B cell (primary cell): ENCODE measurements around the gene OXGR1. TPM values are rescaled to one million over a fixed set of nuclear protein-coding genes. Genes with fewer than 3 reads are reported as not detected.

Experiments
- ATAC-seq: fragments of 200-7000 bp; cut with Tn5 transposase; one replicate; pipeline ENCODE4 v1.10.0; 2021; ENCODE audit warnings: low read depth, mild to moderate bottlenecking, moderate number of reproducible peaks, moderate library complexity
- CTCF ChIA-PET: fragments of 350-600 bp; sonication (Branson Sonifier 250); formaldehyde crosslinking; loops from one replicate; lab custom pipeline; 2021; ENCODE audit warnings: antibody characterized with exemption, inconsistent platforms; lab: Charles Lee
- POLR2A ChIA-PET: fragments of 350-600 bp; sonication (Branson Sonifier 250); formaldehyde crosslinking; loops from one replicate; lab custom pipeline; 2021; ENCODE audit warnings: antibody characterized with exemption; lab: Charles Lee
- DNase-seq: peaks from one replicate; pipeline ENCODE4 v3.0.0; 2013
- H2AFZ ChIP-seq: 2 replicates; pipeline ENCODE4 v1.6.1; 2012; ENCODE audit warnings: mild to moderate bottlenecking, low read depth, low read length; ENCODE audit not compliant: insufficient read depth, poor library complexity, severe bottlenecking
- H3K27ac ChIP-seq, 2 donors: 1 replicate in 1 of 2; 2 replicates in 1 of 2; pipeline ENCODE4 v1.5.1; 2012 to 2013; ENCODE audit warnings: low read length in 2 of 2, mild to moderate bottlenecking in 2 of 2, moderate library complexity in 1 of 2
- H3K27me3 ChIP-seq, 4 experiments: fragments of 200-600 bp in 1 of 4; sonication (generic) in 1 of 4; replicated peaks in 1 of 4; 1 replicate in 2 of 4; 2 replicates in 2 of 4; pipeline versions ENCODE4 v1.6.1 to v1.7.0; 2013 to 2016; ENCODE audit warnings: low read length in 3 of 4, mild to moderate bottlenecking in 2 of 4, mixed read lengths in 1 of 4, moderate library complexity in 1 of 4; ENCODE audit not compliant: insufficient read depth in 4 of 4, control insufficient read depth in 3 of 4; ENCODE audit errors: control extremely low read depth in 1 of 4
- H3K36me3 ChIP-seq, 2 experiments: replicated peaks in 1 of 2; 1 replicate in 1 of 2; 2 replicates in 1 of 2; pipeline versions ENCODE4 v1.6.1 to v1.7.1; 2013; ENCODE audit warnings: low read length in 1 of 2; ENCODE audit not compliant: insufficient read depth in 2 of 2, control insufficient read depth in 1 of 2; ENCODE audit errors: control extremely low read depth in 1 of 2, extremely low read depth in 1 of 2
- H3K4me1 ChIP-seq, 2 donors: fragments of 200-600 bp in 1 of 2; sonication (generic) in 1 of 2; 1 replicate in 1 of 2; 2 replicates in 1 of 2; pipeline versions ENCODE4 v1.5.1 to v1.6.1; 2013 to 2017; ENCODE audit warnings: low read length in 2 of 2; ENCODE audit not compliant: control insufficient read depth in 2 of 2, insufficient read depth in 2 of 2
- H3K4me2 ChIP-seq: replicated peaks from 2 replicates; pipeline ENCODE3; 2012; ENCODE audit warnings: mild to moderate bottlenecking, low read depth, low read length; ENCODE audit not compliant: poor library complexity, severe bottlenecking
- H3K4me3 ChIP-seq, 5 experiments: fragments of 200-600 bp in 1 of 5; sonication (generic) in 1 of 5; 1 replicate in 3 of 5; 2 replicates in 2 of 5; pipeline versions ENCODE4 v1.5.1 to v1.7.0; 2011 to 2016; ENCODE audit warnings: low read length in 4 of 5, mild to moderate bottlenecking in 4 of 5, low read depth in 2 of 5, control low read depth in 1 of 5, moderate library complexity in 1 of 5; ENCODE audit not compliant: insufficient read depth in 1 of 5; ENCODE audit errors: control extremely low read depth in 1 of 5, extremely low read depth in 1 of 5
- H3K79me2 ChIP-seq: fragments of 200-600 bp; sonication (generic); one replicate; pipeline ENCODE4 v1.6.0; 2016; ENCODE audit warnings: low read length; ENCODE audit not compliant: control insufficient read depth, insufficient read depth
- H3K9ac ChIP-seq: fragments of 200-600 bp; sonication (generic); 2 replicates; pipeline ENCODE4 v1.6.1; 2017; ENCODE audit warnings: mild to moderate bottlenecking, low read length, moderate library complexity
- H3K9me3 ChIP-seq, 3 donors: one replicate each; pipeline versions ENCODE4 v1.6.1 to v1.7.1; 2013; ENCODE audit warnings: low read length in 2 of 3; ENCODE audit not compliant: control insufficient read depth in 2 of 3, insufficient read depth in 1 of 3; ENCODE audit errors: control extremely low read depth in 1 of 3
- H4K20me1 ChIP-seq: 2 replicates; pipeline ENCODE4 v1.6.0; 2012; ENCODE audit warnings: mild to moderate bottlenecking, low read length; ENCODE audit not compliant: insufficient read depth, control insufficient read depth, poor library complexity, severe bottlenecking
- H3K27ac Mint-ChIP-seq: one replicate; pipeline ENCODE4 v1.8.0; 2021; ENCODE audit warnings: mixed read lengths
- H3K27me3 Mint-ChIP-seq: one replicate; pipeline ENCODE4 v1.8.0; 2021; ENCODE audit warnings: mixed read lengths
- H3K4me1 Mint-ChIP-seq: one replicate; pipeline ENCODE4 v1.8.0; 2021; ENCODE audit warnings: mixed read lengths
- H3K4me3 Mint-ChIP-seq: one replicate; pipeline ENCODE4 v1.8.0; 2021; ENCODE audit warnings: mixed read lengths
- H3K9me3 Mint-ChIP-seq: one replicate; pipeline ENCODE4 v1.8.0; 2022; ENCODE audit warnings: mixed read lengths; ENCODE audit not compliant: insufficient read depth
- CTCF ChIP-seq: fragments of 200-600 bp; IDR thresholded peaks from one replicate; pipeline ENCODE4 v1.8.0; 2022; ENCODE audit warnings: antibody characterized with exemption, mild to moderate bottlenecking
- EZH2 ChIP-seq: IDR thresholded peaks from 2 replicates; pipeline ENCODE4 v1.6.1; 2012; ENCODE audit warnings: borderline replicate concordance, low read depth, mild to moderate bottlenecking, moderate library complexity, low read length; ENCODE audit not compliant: insufficient read depth, poor library complexity, severe bottlenecking
- WGBS: methylation state at CpG from one replicate; pipeline ENCODE4 v1.1.5; 2013; ENCODE audit warnings: missing lambda C conversion rate; ENCODE audit not compliant: insufficient coverage; 5-methylcytosine and 5-hydroxymethylcytosine counted together
- intact Hi-C: fragments of 100-400 bp; cut with micrococcal nuclease; formaldehyde crosslinking; loops from one replicate; pipeline ENCODE4 v1.10.0; 2022
- polyA plus RNA-seq: library from polyadenylated mRNA; depleted of rRNA; stranded (reverse); fragments of >200 nt; gene quantifications from 2 replicates; pipeline ENCODE4 v1.2.3, GENCODE V29; 2012
- total RNA-seq, 2 donors: library from RNA; stranded (reverse); fragments of 120-200 nt in 1 of 2; gene quantifications; 1 replicate in 1 of 2; 2 replicates in 1 of 2; pipeline versions ENCODE4 v1.2.3 to v1.2.4, GENCODE V29; 2013 to 2022

OXGR1 gene
- total and polyA plus RNA-seq, 2 donors (not counting 1 experiment from before 2014, with no cell fraction given), result not detected

DNA sequence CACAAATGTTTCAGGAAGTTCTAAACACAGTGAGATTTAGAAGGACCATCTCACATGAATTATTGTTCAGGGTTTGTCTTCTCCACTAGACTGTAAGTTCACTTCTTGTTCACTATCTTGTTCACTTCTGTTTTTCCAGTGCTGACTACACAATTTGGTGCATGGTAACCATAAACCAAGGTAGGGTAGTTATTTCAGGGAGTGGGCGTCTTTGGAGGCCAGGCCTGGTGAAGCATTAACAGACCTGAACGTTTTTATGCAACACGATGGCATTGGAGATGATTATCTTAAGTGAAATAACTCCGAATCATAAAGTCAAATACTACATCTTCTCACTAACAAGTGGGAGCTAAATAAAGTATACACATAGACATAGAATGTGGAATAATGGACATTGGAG, 14.4 kb upstream of the OXGR1 start:
- CTCF ChIA-PET, result no interaction called here

More for the DNA sequence above, 14.4 kb upstream of the OXGR1 start:
- no peak overlapping the region for H3K4me3 Mint-ChIP-seq
- H3K4me3 ChIP-seq, result no peak overlapping the region
- DNase-seq (no peak), ATAC-seq (no peak)
- intact Hi-C loops, result no loop called here
- H3K36me3 ChIP-seq, result no peaks in the 10 kb centered on the region
- H3K9me3 Mint-ChIP-seq, result no peaks in the 10 kb centered on the region
- no peaks in the 10 kb centered on the region for H3K4me1 ChIP-seq
- no peaks in the 10 kb centered on the region for H3K4me1 Mint-ChIP-seq
- no peak overlapping the region for H3K27ac Mint-ChIP-seq
- H3K27me3 Mint-ChIP-seq, result peaks cover 21% of the 10 kb centered on the region
- H3K4me2 ChIP-seq, result no peak overlapping the region
- no peak overlapping the region for H3K9ac ChIP-seq
- H3K27me3 ChIP-seq, result peaks cover 0 to under 1% (median 0%) of the 10 kb centered on the region in 4 experiments
- TF ChIP-seq EZH2 (no peak), CTCF (no peak)
- H4K20me1 ChIP-seq, result no peaks in the 10 kb centered on the region
- POLR2A ChIA-PET, result no interaction called here
- H3K27ac ChIP-seq, result no peak overlapping the region
- WGBS, result no CpG with 5 or more reads among the region's 4 CpGs
- no peak overlapping the region for H2AFZ ChIP-seq
- H3K9me3 ChIP-seq, result no peaks in the 10 kb centered on the region
- H3K79me2 ChIP-seq, result no peaks in the 10 kb centered on the region
